Activated naive CD8-positive, alpha-beta T cell treated with anti-CD3 and anti-CD28 coated beads for 36 hours (primary cell): ENCODE measurements around the gene PHGDH. TPM values are rescaled to one million over a fixed set of nuclear protein-coding genes. Genes with fewer than 3 reads are reported as not detected.
"Not testable (repeated sequence)": the region's sequence is repeated elsewhere in the genome, so short reads cannot be mapped to it uniquely, and the experiment has no call there.

Experiments
- DNase-seq: peaks from one replicate; pipeline ENCODE4 v3.0.0; 2021
- H3K27ac Mint-ChIP-seq: one replicate; pipeline ENCODE4 v1.8.0; 2022; ENCODE audit warnings: mild to moderate bottlenecking, moderate library complexity, mixed read lengths
- H3K27me3 Mint-ChIP-seq: one replicate; pipeline ENCODE4 v1.8.0; 2022; ENCODE audit warnings: mild to moderate bottlenecking, mixed read lengths
- H3K36me3 Mint-ChIP-seq: one replicate; pipeline ENCODE4 v1.8.0; 2021; ENCODE audit warnings: mild to moderate bottlenecking, mixed read lengths
- H3K4me1 Mint-ChIP-seq: one replicate; pipeline ENCODE4 v1.8.0; 2021; ENCODE audit warnings: mixed read lengths
- H3K4me3 Mint-ChIP-seq: one replicate; pipeline ENCODE4 v1.8.0; 2022; ENCODE audit warnings: mild to moderate bottlenecking, moderate library complexity, mixed read lengths
- H3K9me3 Mint-ChIP-seq: one replicate; pipeline ENCODE4 v1.8.0; 2022; ENCODE audit warnings: mixed read lengths
- total RNA-seq, 2 experiments: library from RNA; stranded (reverse); gene quantifications; one replicate each; pipeline ENCODE4 v1.2.3, GENCODE V29; 2021

Gene PHGDH
- total RNA-seq, 2 experiments from 2014 or later, result 289 to 292 TPM

GRCh38 chr1:119682141-119682540 is 29.6 kb upstream of the PHGDH start:
- Mint-ChIP-seq H3K36me3 (no peaks in the 10 kb centered on the region), H3K9me3 (no peaks in the 10 kb centered on the region), H3K27me3 (no peaks in the 10 kb centered on the region), H3K4me1 (no peaks in the 10 kb centered on the region), H3K4me3 (no peak overlapping the region), H3K27ac (no peak overlapping the region)
- no peak for DNase-seq

- Mint-ChIP-seq H3K4me1 (no peaks in the 10 kb centered on the region), H3K4me3 (no peak overlapping the region), H3K36me3 (no peaks in the 10 kb centered on the region), H3K27me3 (peaks cover 4% of the 10 kb centered on the region), H3K27ac (no peak overlapping the region), H3K9me3 (no peaks in the 10 kb centered on the region)
- DNase-seq, result no peak
These were observed 27.8 kb upstream of the PHGDH start for GRCh38 chr1:119683893-119684292.

- DNase-seq, result no peak
- Mint-ChIP-seq H3K27me3 (peaks cover 9% of the 10 kb centered on the region), H3K36me3 (no peaks in the 10 kb centered on the region), H3K4me3 (no peak overlapping the region), H3K4me1 (no peaks in the 10 kb centered on the region), H3K9me3 (no peaks in the 10 kb centered on the region), H3K27ac (no peak overlapping the region)
These were observed 25.1 kb upstream of the PHGDH start for GRCh38 chr1:119686661-119687060.

- Mint-ChIP-seq H3K27ac (no peak overlapping the region), H3K4me3 (no peak overlapping the region), H3K36me3 (no peaks in the 10 kb centered on the region), H3K4me1 (no peaks in the 10 kb centered on the region), H3K9me3 (no peaks in the 10 kb centered on the region), H3K27me3 (peaks cover 9% of the 10 kb centered on the region)
- DNase-seq, result no peak
These were observed 24.2 kb upstream of the PHGDH start for GRCh38 chr1:119687434-119688079.

GRCh38 chr1:119688810-119689209 is 22.9 kb upstream of the PHGDH start:
- Mint-ChIP-seq H3K4me1 (no peaks in the 10 kb centered on the region), H3K36me3 (no peaks in the 10 kb centered on the region), H3K9me3 (no peaks in the 10 kb centered on the region), H3K27ac (no peak overlapping the region), H3K27me3 (peaks cover 9% of the 10 kb centered on the region), H3K4me3 (no peak overlapping the region)
- DNase-seq, result no peak

GRCh38 chr1:119689511-119689910 is 22.2 kb upstream of the PHGDH start:
- H3K9me3 Mint-ChIP-seq, result no peaks in the 10 kb centered on the region
- peaks cover 16% of the 10 kb centered on the region for H3K27me3 Mint-ChIP-seq
- H3K27ac Mint-ChIP-seq, result no peak overlapping the region
- no peaks in the 10 kb centered on the region for H3K36me3 Mint-ChIP-seq
- no peak for DNase-seq
- no peaks in the 10 kb centered on the region for H3K4me1 Mint-ChIP-seq
- H3K4me3 Mint-ChIP-seq, result no peak overlapping the region

GRCh38 chr1:119696863-119697262 is 14.9 kb upstream of the PHGDH start:
- not testable (repeated sequence) for H3K36me3 Mint-ChIP-seq

GRCh38 chr1:119697598-119697997 is 14.1 kb upstream of the PHGDH start:
- Mint-ChIP-seq H3K27ac (no peak overlapping the region), H3K27me3 (peaks cover 17% of the 10 kb centered on the region)
- no peak for DNase-seq

More at GRCh38 chr1:119696863-119697262, 14.9 kb upstream of the PHGDH start:
- H3K27me3 Mint-ChIP-seq, result peaks cover 17% of the 10 kb centered on the region
- peaks cover 11% of the 10 kb centered on the region for H3K9me3 Mint-ChIP-seq
- not testable (repeated sequence) for H3K4me1 Mint-ChIP-seq, H3K4me3 Mint-ChIP-seq, DNase-seq, H3K27ac Mint-ChIP-seq

GRCh38 chr1:119700326-119700725 is 11.4 kb upstream of the PHGDH start:
- H3K27ac Mint-ChIP-seq, result no peak overlapping the region
- no peak overlapping the region for H3K4me3 Mint-ChIP-seq
- H3K36me3 Mint-ChIP-seq, result peaks cover 8% of the 10 kb centered on the region
- no peak for DNase-seq
- H3K4me1 Mint-ChIP-seq, result no peaks in the 10 kb centered on the region
- H3K9me3 Mint-ChIP-seq, result peaks cover 16% of the 10 kb centered on the region
- peaks cover 13% of the 10 kb centered on the region for H3K27me3 Mint-ChIP-seq

More at GRCh38 chr1:119697598-119697997, 14.1 kb upstream of the PHGDH start:
- H3K36me3 Mint-ChIP-seq, result peaks cover 8% of the 10 kb centered on the region
- no peak overlapping the region for H3K4me3 Mint-ChIP-seq
- H3K4me1 Mint-ChIP-seq, result no peaks in the 10 kb centered on the region
- H3K9me3 Mint-ChIP-seq, result peaks cover 16% of the 10 kb centered on the region

GRCh38 chr1:119701659-119702058 is 10.1 kb upstream of the PHGDH start:
- Mint-ChIP-seq H3K36me3 (peaks cover 8% of the 10 kb centered on the region), H3K27me3 (peaks cover 13% of the 10 kb centered on the region), H3K9me3 (peaks cover 16% of the 10 kb centered on the region), H3K27ac (no peak overlapping the region), H3K4me1 (no peaks in the 10 kb centered on the region), H3K4me3 (no peak overlapping the region)
- no peak for DNase-seq

- peaks cover 13% of the 10 kb centered on the region for H3K27me3 Mint-ChIP-seq
- H3K36me3 Mint-ChIP-seq, result peaks cover 8% of the 10 kb centered on the region
- no peak overlapping the region for H3K27ac Mint-ChIP-seq
- no peak for DNase-seq
- no peak overlapping the region for H3K4me3 Mint-ChIP-seq
- H3K9me3 Mint-ChIP-seq, result peaks cover 18% of the 10 kb centered on the region
- H3K4me1 Mint-ChIP-seq, result no peaks in the 10 kb centered on the region
These were observed 9.3 kb upstream of the PHGDH start for GRCh38 chr1:119702384-119702783.

- H3K4me3 Mint-ChIP-seq, result no peak overlapping the region
- peaks cover 10% of the 10 kb centered on the region for H3K27me3 Mint-ChIP-seq
- no peak overlapping the region for H3K27ac Mint-ChIP-seq
- H3K9me3 Mint-ChIP-seq, result peaks cover 18% of the 10 kb centered on the region
- peaks cover 8% of the 10 kb centered on the region for H3K36me3 Mint-ChIP-seq
- DNase-seq, result no peak
- no peaks in the 10 kb centered on the region for H3K4me1 Mint-ChIP-seq
These were observed 7.9 kb upstream of the PHGDH start for GRCh38 chr1:119703666-119704450.

GRCh38 chr1:119706599-119706998 is 5.1 kb upstream of the PHGDH start:
- not testable (repeated sequence) for H3K4me1 Mint-ChIP-seq, H3K27ac Mint-ChIP-seq, H3K9me3 Mint-ChIP-seq, H3K36me3 Mint-ChIP-seq, DNase-seq, H3K4me3 Mint-ChIP-seq
- H3K27me3 Mint-ChIP-seq, result peaks cover 15% of the 10 kb centered on the region

GRCh38 chr1:119711356-119711803 is 354 bp upstream of the PHGDH start:
- peaks cover 35% of the 10 kb centered on the region for H3K4me1 Mint-ChIP-seq
- H3K4me3 Mint-ChIP-seq, result peak overlapping the region; percentile 97
- H3K36me3 Mint-ChIP-seq, result peaks cover 33% of the 10 kb centered on the region
- DNase-seq, H3K27me3 Mint-ChIP-seq, H3K9me3 Mint-ChIP-seq: not testable (repeated sequence)
- H3K27ac Mint-ChIP-seq, result peak overlapping the region; percentile 96

- peak overlapping the region; percentile 98 for H3K27ac Mint-ChIP-seq
- peak overlapping the region; percentile 99 for H3K4me3 Mint-ChIP-seq
- DNase-seq, result peak; percentile 84
- H3K36me3 Mint-ChIP-seq, result peaks cover 34% of the 10 kb centered on the region
- peaks cover 39% of the 10 kb centered on the region for H3K4me1 Mint-ChIP-seq
- peaks cover 8% of the 10 kb centered on the region for H3K27me3 Mint-ChIP-seq
- H3K9me3 Mint-ChIP-seq, result no peaks in the 10 kb centered on the region
These were observed 756 bp downstream of the PHGDH start for GRCh38 chr1:119712342-119713038.
